NCI-H524 (cell line): Measurements from ENCODE around the gene TCF7L1.

Source experiments
- DNase-seq, 2 experiments: peaks; one replicate each; lab custom pipeline; 2025; lab: John Stamatoyannopoulos, UW

The TCF7L1 gene

GRCh38 chr2:85253890-85254289 is 120.7 kb downstream of the TCF7L1 start:
- DNase-seq, result peak in 1 of 2 experiments; percentile 24

GRCh38 chr2:85254540-85255300 is 121.5 kb downstream of the TCF7L1 start:
- DNase-seq, result no peak

- DNase-seq, result no peak
Observed at GRCh38 chr2:85255456-85255812, 122.2 kb downstream of the TCF7L1 start.

- no peak for DNase-seq
Observed at GRCh38 chr2:85255813-85256594, 122.8 kb downstream of the TCF7L1 start.

- no peak for DNase-seq
Observed at GRCh38 chr2:85257359-85257969, 124.3 kb downstream of the TCF7L1 start.

- no peak for DNase-seq
Observed at GRCh38 chr2:85257970-85258605, 124.9 kb downstream of the TCF7L1 start.

GRCh38 chr2:85259101-85259590 is 126.0 kb downstream of the TCF7L1 start:
- DNase-seq, result no peak

GRCh38 chr2:85259879-85260278 is 126.7 kb downstream of the TCF7L1 start:
- no peak for DNase-seq

GRCh38 chr2:85263591-85263990 is 130.4 kb downstream of the TCF7L1 start:
- DNase-seq, result no peak

GRCh38 chr2:85264471-85264870 is 131.3 kb downstream of the TCF7L1 start:
- DNase-seq, result no peak

GRCh38 chr2:85265304-85265703 is 132.1 kb downstream of the TCF7L1 start:
- DNase-seq, result no peak

- DNase-seq, result peak in 1 of 2 experiments; percentile 13
Observed at GRCh38 chr2:85266146-85267041, 133.2 kb downstream of the TCF7L1 start.

- DNase-seq, result no peak
Observed at GRCh38 chr2:85269959-85270358, 136.8 kb downstream of the TCF7L1 start.

- DNase-seq, result no peak
Observed at GRCh38 chr2:85272357-85272756, 139.2 kb downstream of the TCF7L1 start.

- DNase-seq, result no peak
Observed at GRCh38 chr2:85273738-85274731, 140.8 kb downstream of the TCF7L1 start.

GRCh38 chr2:85275984-85276540 is 142.9 kb downstream of the TCF7L1 start:
- no peak for DNase-seq

- no peak for DNase-seq
Observed at GRCh38 chr2:85276571-85277118, 143.5 kb downstream of the TCF7L1 start.

GRCh38 chr2:85277416-85278158 is 144.4 kb downstream of the TCF7L1 start:
- DNase-seq, result no peak

- no peak for DNase-seq
Observed at GRCh38 chr2:85278361-85278760, 145.2 kb downstream of the TCF7L1 start.
